Calu3 (cell line): ENCODE measurements around the gene PRPF6. TPM values are rescaled to one million over a fixed set of nuclear protein-coding genes. Genes with fewer than 3 reads are reported as not detected.
A peak's percentile ranks its signal among the peaks of the same experiment; 100 is the strongest.

Experiments used
- BruUV-seq: library from RNA; stranded (reverse); fragments of 400-500 nt; replicated peaks from 2 replicates; lab custom pipeline; 2021; lab: Mats Ljungman, UMichigan
- CTCF ChIA-PET: fragments of 300-600 bp; sonication (Branson Sonifier 250); formaldehyde crosslinking; loops from one replicate; lab custom pipeline; 2022; ENCODE audit warnings: antibody characterized with exemption; lab: Charles Lee
- DNase-seq: peaks from one replicate; pipeline ENCODE4 v3.0.0; 2022
- H3K27ac Mint-ChIP-seq: one replicate; pipeline ENCODE4 v1.8.0; 2022; ENCODE audit warnings: mixed read lengths; ENCODE audit not compliant: unreplicated experiment
- H3K27me3 Mint-ChIP-seq: one replicate; pipeline ENCODE4 v1.8.0; 2022; ENCODE audit warnings: mixed read lengths; ENCODE audit not compliant: unreplicated experiment
- H3K36me3 Mint-ChIP-seq: one replicate; pipeline ENCODE4 v1.8.0; 2022; ENCODE audit warnings: mild to moderate bottlenecking, moderate library complexity, mixed read lengths; ENCODE audit not compliant: insufficient read depth, unreplicated experiment
- H3K4me1 Mint-ChIP-seq: one replicate; pipeline ENCODE4 v1.8.0; 2022; ENCODE audit warnings: mild to moderate bottlenecking, low read depth, mixed read lengths; ENCODE audit not compliant: unreplicated experiment
- H3K4me3 Mint-ChIP-seq: one replicate; pipeline ENCODE4 v1.8.0; 2022; ENCODE audit warnings: mild to moderate bottlenecking, low read depth, moderate library complexity, mixed read lengths; ENCODE audit not compliant: unreplicated experiment
- H3K9me3 Mint-ChIP-seq: one replicate; pipeline ENCODE4 v1.8.0; 2022; ENCODE audit warnings: low read depth, mixed read lengths; ENCODE audit not compliant: unreplicated experiment
- CTCF ChIP-seq: fragments of 200-600 bp; IDR thresholded peaks from one replicate; pipeline ENCODE4 v1.8.0; 2022; ENCODE audit warnings: antibody characterized with exemption; ENCODE audit not compliant: unreplicated experiment
- intact Hi-C: fragments of 100-400 bp; cut with micrococcal nuclease; formaldehyde crosslinking; loops from one replicate; pipeline ENCODE4 v1.10.0; 2022; ENCODE audit not compliant: unreplicated experiment
- total RNA-seq: library from RNA; stranded (reverse); gene quantifications from 2 replicates; pipeline ENCODE4 v1.2.3, GENCODE V29; 2022

PRPF6 gene
- total RNA-seq, 1 experiment from 2014 or later = 113 TPM

- H3K27ac Mint-ChIP-seq = no peak overlapping the region
- CTCF ChIA-PET = no interaction called here
- peaks cover 17% of the 10 kb centered on the region for H3K36me3 Mint-ChIP-seq
- peaks cover 25% of the 10 kb centered on the region for H3K27me3 Mint-ChIP-seq
- no TSS peak for BruUV-seq
- TF ChIP-seq CTCF = no peak
- DNase-seq = peak; percentile 50
- intact Hi-C loops = loop anchor here (10.0 kb wide), 1 partner anchor 164 kb away; the partner anchor contains the start of gene DNAJC5
- H3K4me3 Mint-ChIP-seq = peak overlapping the region; percentile 49
- H3K4me1 Mint-ChIP-seq = peaks cover 27% of the 10 kb centered on the region
- H3K9me3 Mint-ChIP-seq = no peaks in the 10 kb centered on the region
Measured at GRCh38 chr20:64058536-64058935, 77.6 kb downstream of the PRPF6 start.

- Mint-ChIP-seq H3K27me3 (no peaks in the 10 kb centered on the region), H3K27ac (peak overlapping the region; percentile 12), H3K4me3 (peak overlapping the region; percentile 72), H3K36me3 (peaks cover 45% of the 10 kb centered on the region), H3K4me1 (peaks cover 61% of the 10 kb centered on the region), H3K9me3 (no peaks in the 10 kb centered on the region)
- BruUV-seq = no TSS peak
- CTCF ChIA-PET = interaction anchor here (1.0 to 1.6 kb wide), 4 partner anchors 9 to 24 kb away, joined by 3 to 7 read pairs (median 6); partner anchors contain the start of gene LKAAEAR1
- intact Hi-C loops = no loop called here
- no peak for DNase-seq
- TF ChIP-seq CTCF = no peak
Measured at GRCh38 chr20:64062276-64062595, 81.3 kb downstream of the PRPF6 start.

DNA sequence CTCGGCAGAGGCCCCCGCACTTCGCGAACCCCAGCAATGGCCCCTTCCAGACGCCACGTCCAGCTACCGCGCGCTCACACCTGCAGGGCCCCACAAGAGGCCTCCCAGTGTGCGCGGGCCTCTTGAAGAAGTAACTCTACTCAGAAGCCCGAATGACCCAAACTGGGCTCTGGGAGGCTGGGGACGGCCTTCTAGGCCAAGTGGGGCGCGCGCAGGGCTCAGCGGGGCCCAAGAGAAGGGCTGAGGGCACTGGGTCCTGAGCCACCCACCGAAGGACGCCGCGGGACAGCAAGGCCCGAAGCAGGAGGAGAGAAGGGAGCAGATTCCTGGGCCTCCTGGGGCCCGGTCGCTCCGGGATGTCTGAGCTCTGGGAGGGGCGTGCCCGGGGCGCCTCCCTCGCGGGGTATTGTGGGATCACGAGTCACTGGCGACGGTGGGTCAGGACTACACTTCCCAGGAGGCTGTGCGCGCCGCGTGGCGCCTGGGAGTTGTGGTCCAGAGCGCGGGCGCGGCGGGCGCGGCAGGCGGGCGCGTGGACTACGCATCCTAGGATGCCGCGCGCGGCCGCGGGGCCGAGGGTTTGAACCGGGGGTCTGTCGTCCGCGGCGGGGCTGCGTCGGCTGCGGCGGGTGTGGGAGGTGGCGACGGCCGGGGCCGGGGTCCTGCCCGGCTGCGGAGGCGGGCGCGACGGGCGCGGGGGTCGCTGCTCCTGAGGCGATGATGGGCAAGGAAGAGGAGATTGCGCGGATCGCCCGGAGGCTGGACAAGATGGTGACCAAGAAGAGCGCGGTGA, 81.9 kb downstream of the PRPF6 start, which contains the start of gene TCEA2:
Gene TCEA2 (plus strand): TSS at position 603 of the 793 bp plus-strand sequence. CDS start 115 bp downstream, at position 718.
- CTCF ChIA-PET = interaction anchor here (1.0 to 1.6 kb wide), 5 partner anchors 9 to 24 kb away, joined by 3 to 7 read pairs (median 6); partner anchors contain the start of gene LKAAEAR1
- DNase-seq = peak; percentile 99
- Mint-ChIP-seq H3K27me3 (no peaks in the 10 kb centered on the region), H3K4me3 (peak within 1 kb of the TSS; percentile 72), H3K4me1 (peaks cover 58% of the 10 kb centered on the region), H3K9me3 (no peaks in the 10 kb centered on the region), H3K27ac (peak within 1 kb of the TSS; percentile 24), H3K36me3 (peaks cover 45% of the 10 kb centered on the region)
- intact Hi-C loops = no loop called here
- no TSS peak for BruUV-seq
- TF ChIP-seq CTCF = no peak

DNA sequence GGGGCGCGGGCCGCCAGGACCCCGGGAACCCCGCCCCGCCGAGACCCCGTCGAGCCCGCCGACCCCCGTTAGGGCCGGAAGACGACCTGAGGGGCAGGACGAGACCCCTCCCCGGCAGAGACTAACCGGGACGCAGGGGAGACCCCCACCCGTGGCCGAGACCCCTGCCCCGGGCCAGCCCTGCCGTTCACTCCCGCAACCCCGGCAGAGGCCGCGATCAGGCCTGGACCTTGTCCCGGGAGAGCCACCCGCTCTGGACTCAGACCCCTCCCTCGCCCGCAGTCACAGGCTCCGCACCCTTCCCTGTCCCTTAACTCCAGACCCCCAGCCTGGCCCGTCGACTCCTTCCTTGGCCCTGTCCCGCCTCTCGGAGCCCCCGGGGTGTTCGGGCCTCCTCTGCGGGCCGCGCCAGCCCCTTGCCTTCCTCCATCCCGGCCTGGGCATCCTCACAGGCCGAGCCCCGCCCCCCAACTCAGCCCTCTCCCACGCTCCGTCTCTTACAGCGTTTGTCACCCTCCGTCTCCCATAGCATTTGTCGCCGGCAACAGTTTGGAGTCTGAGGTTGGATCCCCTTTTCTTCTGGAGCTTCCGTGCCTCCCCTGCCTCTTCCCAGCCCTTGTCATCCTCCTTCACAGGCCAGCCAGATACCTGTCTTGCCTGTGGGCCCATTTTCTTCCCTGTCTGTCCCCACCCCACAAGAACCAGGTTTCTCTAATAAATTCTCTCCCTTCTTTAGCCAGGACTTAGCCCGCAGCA, 82.6 kb downstream of the PRPF6 start:
- H3K9me3 Mint-ChIP-seq = no peaks in the 10 kb centered on the region
- peak; percentile 56 for DNase-seq

More for the DNA sequence above, 82.6 kb downstream of the PRPF6 start:
- no peaks in the 10 kb centered on the region for H3K27me3 Mint-ChIP-seq
- TSS peak; percentile 87 for BruUV-seq
- peak overlapping the region; percentile 72 for H3K4me3 Mint-ChIP-seq
- H3K27ac Mint-ChIP-seq = peak overlapping the region; percentile 24
- H3K36me3 Mint-ChIP-seq = peaks cover 50% of the 10 kb centered on the region
- peaks cover 50% of the 10 kb centered on the region for H3K4me1 Mint-ChIP-seq
- TF ChIP-seq CTCF = no peak
- CTCF ChIA-PET = interaction anchor here (1.0 to 1.6 kb wide), 5 partner anchors 10 to 25 kb away, joined by 3 to 7 read pairs (median 6); partner anchors contain the start of gene LKAAEAR1
- intact Hi-C loops = no loop called here
